GM18861 (cell line): ENCODE data around the gene SENP6.

Experiments used
- ATAC-seq: cut with Tn5 transposase; IDR thresholded peaks from one replicate; pipeline ENCODE4 v1.9.1; 2021; ENCODE audit not compliant: unreplicated experiment

The SENP6 gene

DNA sequence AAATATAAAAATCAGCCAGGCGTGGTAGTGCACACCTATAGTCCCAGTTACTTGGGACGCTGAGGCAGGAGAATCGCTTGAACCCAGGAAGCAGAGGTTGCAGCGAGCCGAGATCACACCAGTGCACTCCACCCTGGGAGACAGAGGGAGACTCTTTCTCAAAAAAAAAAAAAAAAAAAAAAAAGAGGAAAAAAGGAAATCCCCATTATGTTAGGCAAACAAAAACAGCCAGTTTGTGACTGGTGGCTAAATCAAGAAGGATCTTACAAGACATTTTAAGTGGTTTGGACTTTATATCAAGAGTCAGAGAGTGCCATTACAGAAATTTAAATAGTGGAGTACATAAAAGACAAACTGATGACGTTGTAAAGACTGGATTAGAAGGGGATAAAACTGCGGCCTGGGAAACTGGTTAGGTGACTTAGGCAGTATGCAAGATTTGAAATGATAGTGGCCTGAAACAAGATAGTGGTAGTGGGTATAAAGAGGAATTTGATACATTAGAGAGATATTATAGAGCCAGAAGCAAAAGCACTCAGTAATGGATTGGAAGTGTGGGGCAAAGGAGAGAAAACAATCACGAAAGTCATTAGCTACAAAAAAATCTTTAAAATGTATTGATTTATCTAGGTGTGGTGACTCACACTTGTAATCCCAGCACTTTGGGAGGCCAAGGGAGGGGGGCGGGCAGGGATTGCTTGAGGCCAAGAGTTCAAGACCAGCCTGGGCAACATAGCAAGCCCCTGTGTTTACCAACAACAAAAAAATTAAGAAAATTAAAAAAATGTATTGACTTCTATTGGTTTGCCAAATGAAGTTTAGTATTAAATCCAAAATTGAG is 145.7 kb downstream of the SENP6 start:
- ATAC-seq, result no peak

DNA sequence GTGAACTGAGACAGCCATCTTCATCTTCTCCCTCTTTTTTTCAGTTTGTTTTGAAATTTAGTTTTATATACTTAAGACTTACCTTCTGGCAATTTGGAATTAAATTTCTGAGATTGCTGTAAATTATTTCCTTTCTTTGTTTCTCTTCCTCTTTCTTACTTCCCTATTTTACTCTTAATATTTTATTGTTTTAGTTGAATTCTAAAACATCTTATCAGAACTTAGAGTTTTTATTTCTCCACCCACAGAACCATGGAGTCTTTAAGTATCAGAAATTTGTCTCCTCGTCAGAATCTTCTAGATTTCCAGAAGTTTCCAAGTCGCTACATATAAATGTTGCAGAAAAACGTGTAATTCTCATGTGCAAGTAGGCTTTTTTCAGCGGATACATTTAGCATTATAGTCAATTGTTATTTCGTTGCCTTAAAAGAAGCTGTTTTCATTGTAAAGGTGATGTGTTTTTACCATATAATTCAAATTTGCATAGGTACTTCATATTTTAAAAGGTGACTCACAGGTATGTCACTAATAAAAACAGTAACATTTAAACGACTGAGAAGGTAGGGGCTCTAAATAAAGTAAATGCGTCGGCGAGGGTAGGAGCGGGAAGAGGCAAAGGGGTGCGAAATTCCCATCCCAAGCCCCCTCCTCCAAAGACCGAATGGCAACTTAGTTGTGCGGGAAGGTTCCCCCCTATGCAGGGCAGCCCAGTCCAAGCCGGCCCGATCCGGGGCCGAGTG is 146.5 kb downstream of the SENP6 start:
- no peak for ATAC-seq

DNA sequence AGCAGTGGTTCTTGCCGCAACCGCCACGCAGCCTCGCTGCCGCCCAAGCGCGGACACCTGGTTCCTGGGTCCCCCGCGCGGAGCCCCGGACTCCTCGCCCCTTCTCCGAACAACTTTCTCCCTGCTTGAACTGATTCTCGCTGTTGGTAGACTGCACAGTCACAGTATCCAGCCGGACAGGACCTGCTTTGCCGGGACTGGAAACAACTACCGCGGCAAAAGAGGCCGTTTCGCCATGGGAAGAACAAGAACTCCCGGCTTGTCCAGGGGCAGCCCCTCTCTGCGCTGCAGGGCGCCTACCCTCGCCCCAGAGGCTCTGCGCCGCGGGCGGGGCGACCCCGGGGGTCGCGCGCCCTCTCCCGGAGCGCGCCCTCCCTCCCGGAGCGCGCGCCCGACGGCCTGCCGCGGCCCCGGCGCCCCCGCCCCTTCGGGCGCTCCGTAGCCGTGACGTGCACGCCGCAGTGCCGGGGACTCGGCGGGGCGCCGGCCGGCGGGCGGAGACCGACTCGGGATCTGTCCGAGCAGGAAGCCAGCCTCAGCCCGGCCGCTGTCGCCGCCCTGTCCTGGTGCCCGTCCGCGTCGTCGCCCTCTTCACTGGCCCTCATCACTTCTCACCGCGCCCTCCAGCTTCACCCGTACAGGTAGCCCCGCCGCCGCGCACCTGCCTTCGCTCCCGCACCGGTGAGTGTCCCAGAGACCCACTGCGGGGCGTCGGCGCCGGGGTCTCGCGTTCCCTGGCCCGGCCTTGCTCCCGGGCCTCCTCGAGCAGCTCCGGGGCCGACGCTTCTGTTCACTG is 147.3 kb downstream of the SENP6 start, which contains the start of gene MYO6:
MYO6 (plus strand) TSS at position 497 of the 796 bp plus-strand sequence. CDS start 68,309 bp downstream, outside the sequence.
- ATAC-seq, result peak; percentile 75

DNA sequence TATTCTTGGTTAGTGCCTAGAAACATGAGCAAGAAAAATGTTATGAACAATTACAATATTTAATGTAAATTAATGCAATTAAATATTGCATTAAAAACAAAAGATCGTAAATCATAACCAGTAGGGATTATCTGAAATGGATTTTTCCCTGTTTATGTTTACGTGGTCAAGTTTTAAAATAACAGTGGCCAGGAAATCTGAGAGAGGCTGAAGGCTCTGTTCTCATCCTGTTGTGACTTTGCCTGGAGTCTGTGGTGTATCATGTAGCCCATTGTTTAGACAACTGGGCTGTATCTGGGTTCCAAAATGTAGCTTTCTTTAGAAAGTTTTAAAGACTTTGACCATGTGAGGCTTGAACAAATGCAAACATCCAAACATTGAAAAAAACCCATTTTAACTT is 149.8 kb downstream of the SENP6 start:
- no peak for ATAC-seq

DNA sequence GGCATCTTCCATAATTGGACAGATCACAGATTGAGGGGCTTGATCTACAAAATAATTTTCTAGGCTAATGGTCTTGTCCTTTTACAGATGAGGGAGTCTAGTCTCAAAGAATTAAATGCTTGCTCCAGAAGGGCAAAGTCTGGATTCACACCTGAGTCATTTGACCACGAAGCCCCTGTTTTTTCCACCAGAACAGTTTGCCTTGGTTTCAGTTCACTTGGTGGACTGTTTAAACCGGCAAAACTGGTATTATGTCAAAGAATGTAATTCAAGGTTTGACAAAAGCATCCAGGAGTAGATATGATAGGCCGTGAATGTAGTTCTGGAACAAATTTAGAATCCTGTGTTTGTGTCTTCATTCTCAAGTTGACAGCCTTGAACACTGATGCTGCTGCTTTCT is 150.7 kb downstream of the SENP6 start:
- ATAC-seq, result no peak

DNA sequence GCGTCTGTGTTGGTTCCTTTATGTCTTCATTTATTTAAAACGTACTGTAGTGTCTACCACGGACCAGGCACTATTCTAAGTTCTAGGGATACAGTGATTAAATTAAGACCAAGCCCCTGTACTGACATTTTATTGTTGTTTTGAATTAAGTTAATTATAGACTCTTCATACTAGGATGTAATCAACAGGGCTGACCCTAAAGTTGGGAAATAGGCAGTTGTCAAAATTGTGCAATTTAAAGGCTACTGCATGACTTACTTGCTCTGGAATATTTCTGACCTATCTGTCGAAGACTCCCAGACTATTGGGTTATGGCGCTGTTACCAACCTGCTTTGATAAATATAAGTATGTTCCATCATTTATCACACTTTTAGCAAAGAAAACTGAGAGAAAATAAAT is 154.0 kb downstream of the SENP6 start:
- no peak for ATAC-seq

DNA sequence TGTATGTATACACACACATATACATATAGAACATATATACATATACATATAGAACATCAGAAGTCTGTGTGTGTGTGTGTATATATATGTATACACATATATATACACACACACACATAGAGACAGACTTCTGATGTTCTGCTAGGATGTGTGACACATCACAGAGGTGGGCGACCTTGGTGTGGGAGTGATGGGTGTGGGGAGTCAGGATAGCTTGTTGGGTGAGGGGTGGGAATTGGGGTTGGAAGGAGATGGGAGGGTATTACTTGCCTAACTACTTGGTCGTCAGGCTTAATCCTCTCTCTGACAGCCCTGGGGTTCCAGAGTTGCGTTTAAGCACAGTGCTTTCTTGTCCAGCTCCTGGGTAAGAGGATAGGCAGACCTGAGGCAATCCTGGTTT is 155.6 kb downstream of the SENP6 start:
- ATAC-seq, result no peak

DNA sequence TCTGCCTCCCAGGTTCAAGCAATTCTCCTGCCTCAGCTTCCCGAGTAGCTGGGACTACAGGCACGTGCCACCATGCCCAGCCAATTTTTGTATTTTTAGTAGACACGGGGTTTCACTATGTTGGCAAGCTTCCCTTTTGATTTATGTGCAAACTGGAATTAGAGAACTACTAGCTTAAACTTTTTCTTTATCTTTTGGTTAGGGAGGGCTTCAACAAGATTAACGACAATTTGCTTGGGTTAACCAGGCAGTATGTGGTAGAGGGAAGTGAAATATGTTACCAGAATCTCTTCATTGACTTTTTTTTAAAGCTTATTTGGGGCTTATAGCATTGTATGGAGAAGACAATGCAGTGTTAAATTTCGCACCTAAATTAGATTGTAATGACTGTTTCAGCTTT is 156.4 kb downstream of the SENP6 start:
- no peak for ATAC-seq

DNA sequence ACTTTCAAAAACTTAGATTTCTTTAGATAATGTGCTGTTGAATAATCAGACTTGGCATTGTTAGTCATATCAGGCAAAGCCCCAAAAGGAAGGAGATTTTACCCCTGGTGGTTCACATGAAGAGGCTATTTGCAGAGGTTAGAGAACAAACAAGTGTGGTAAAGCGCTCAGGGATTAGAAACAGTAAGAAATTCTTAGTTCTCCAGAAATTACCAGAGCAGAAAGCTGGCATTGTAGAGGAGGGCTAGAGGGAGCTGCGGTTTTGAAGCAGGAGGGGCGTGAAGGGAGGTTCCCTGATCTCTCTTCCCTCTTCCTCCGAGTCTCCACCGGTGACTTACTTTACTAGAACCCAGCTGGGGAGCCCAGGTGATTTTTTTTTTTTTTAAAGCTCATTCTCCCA is 157.5 kb downstream of the SENP6 start:
- no peak for ATAC-seq

DNA sequence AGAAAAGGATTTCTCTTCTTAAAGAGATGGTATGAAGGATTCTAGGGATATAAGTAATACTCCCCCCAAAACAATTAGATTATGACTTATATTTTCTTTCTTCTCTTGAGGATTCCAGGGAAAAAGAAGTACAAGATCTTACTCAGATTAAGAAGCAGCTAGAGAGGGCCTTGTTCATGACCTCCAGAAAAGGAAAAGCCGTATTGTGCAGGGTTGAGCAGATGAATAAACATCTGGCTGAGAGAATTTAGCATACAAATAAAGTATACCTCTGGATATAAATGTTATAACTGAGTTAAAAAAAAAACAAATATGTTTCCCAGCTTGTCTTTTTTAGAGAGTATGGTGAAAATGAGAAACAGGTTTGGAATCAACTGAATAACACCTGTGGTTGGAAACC is 158.6 kb downstream of the SENP6 start:
- ATAC-seq, result no peak

DNA sequence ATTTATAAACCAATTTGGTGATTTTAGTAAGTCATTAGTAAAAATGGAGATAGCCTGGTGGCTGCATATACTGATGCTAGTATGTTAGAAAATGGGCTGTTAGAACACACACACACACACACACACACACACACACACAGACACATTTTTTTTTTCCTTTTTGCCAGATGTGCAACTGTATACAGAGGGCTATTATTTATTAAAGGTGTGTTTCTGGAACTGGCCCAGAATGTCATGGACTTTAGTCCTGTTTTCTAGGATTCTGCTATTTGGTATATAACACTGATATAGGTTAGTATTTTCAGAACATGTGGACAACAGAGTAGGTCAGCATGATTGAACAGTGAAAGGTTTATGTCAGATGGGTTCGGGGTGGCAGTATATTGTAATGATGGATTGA is 159.8 kb downstream of the SENP6 start:
- ATAC-seq, result no peak

DNA sequence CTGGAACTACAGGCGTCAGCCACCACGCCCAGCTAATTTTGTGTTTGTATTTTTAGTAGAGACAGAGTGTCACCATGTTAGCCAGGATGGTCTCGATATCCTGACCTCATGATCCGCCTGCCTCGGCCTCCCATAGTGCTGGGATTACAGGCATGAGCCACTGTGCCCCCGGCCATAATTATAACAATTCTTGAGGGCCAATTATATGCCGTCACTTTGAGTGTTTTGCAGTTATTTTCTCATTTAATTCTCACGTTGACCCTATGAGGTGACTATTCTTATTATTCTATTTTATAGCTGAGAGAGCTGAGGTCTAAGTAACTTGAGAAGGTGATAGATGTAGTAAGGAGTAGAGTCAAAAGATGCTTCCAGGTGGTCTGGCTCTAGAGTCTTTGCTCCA is 160.4 kb downstream of the SENP6 start:
- ATAC-seq, result no peak

DNA sequence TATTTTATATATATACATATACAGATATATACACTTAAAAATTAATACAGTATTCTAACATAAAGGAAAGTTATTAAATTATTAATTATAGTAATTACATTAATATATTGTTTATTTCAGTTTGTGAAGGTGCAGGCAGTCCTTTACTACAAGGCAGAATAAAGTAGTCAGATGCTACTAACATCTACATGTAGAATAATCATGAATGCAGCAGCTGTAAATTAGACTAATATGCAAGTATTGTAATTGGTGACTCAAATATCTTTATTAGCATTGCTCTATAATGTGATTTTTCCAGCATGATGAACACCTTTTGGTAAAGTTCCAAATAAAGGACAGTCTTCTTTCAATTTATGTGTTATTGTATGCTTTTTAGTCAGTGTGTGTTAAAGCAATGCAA is 164.7 kb downstream of the SENP6 start:
- no peak for ATAC-seq
